SK-N-SH treated with all-trans-retinoic acid at 6 μM for 48 hours (cell line): ENCODE measurements around the gene SUPT3H.

Experiments used
- ESRRG ChIP-seq: fragments of 250-450 bp; sonication (Bioruptor Pico); IDR thresholded peaks from 2 replicates; pipeline ENCODE4 v1.6.1; 2021; ENCODE audit warnings: mild to moderate bottlenecking
- OSR1 ChIP-seq: fragments of 250-450 bp; sonication (Bioruptor Pico); IDR thresholded peaks from 2 replicates; pipeline ENCODE4 v1.8.0; 2022; ENCODE audit warnings: moderate library complexity, mild to moderate bottlenecking, inconsistent platforms
- PPARA ChIP-seq: fragments of 250-450 bp; sonication (Bioruptor Pico); IDR thresholded peaks from 2 replicates; pipeline ENCODE4 v1.5.0; 2020; ENCODE audit warnings: mild to moderate bottlenecking, borderline replicate concordance
- RARB ChIP-seq: fragments of 250-450 bp; sonication (Bioruptor Pico); IDR thresholded peaks from 2 replicates; pipeline ENCODE4 v1.8.0; 2021; ENCODE audit warnings: mild to moderate bottlenecking, moderate library complexity
- TCF4 ChIP-seq: fragments of 250-450 bp; sonication (Bioruptor Pico); IDR thresholded peaks from 2 replicates; pipeline ENCODE4 v1.8.0; 2021; ENCODE audit warnings: mild to moderate bottlenecking, moderate library complexity, borderline replicate concordance
- ZC3H10 ChIP-seq: fragments of 250-450 bp; sonication (Bioruptor Pico); IDR thresholded peaks from 2 replicates; pipeline ENCODE4 v1.5.1; 2021; ENCODE audit warnings: mild to moderate bottlenecking, moderate library complexity
- ZFP3 ChIP-seq: fragments of 250-450 bp; sonication (Bioruptor Pico); IDR thresholded peaks from 2 replicates; pipeline ENCODE4 v1.5.0; 2020; ENCODE audit warnings: mild to moderate bottlenecking, moderate library complexity
- ZFP30 ChIP-seq: fragments of 450-650 bp; formaldehyde crosslinking; IDR thresholded peaks from 2 replicates; pipeline ENCODE4 v1.5.0; 2022; ENCODE audit warnings: mild to moderate bottlenecking, moderate library complexity
- ZNF70 ChIP-seq: fragments of 450-650 bp; formaldehyde crosslinking; IDR thresholded peaks from 2 replicates; pipeline ENCODE4 v1.5.0; 2020; ENCODE audit warnings: mild to moderate bottlenecking, moderate library complexity
- ZNF8 ChIP-seq: fragments of 450-650 bp; formaldehyde crosslinking; IDR thresholded peaks from 2 replicates; pipeline ENCODE4 v1.5.0; 2020; ENCODE audit warnings: mild to moderate bottlenecking, moderate library complexity
- TF ChIP-seq, protein P1 (sequence below): fragments of 250-450 bp; sonication (Bioruptor Pico); IDR thresholded peaks from 2 replicates; pipeline ENCODE4 v1.8.0; 2020; ENCODE audit warnings: mild to moderate bottlenecking, moderate library complexity, borderline replicate concordance
- TF ChIP-seq, protein P2 (sequence below): fragments of 250-450 bp; sonication (Bioruptor Pico); IDR thresholded peaks from 2 replicates; pipeline ENCODE4 v1.5.1; 2020; ENCODE audit warnings: low read depth, mild to moderate bottlenecking, moderate library complexity
- TF ChIP-seq, protein P3 (sequence below): fragments of 250-450 bp; sonication (Bioruptor Pico); IDR thresholded peaks from 2 replicates; pipeline ENCODE4 v1.5.1; 2021; ENCODE audit warnings: mild to moderate bottlenecking, moderate library complexity

DNA sequence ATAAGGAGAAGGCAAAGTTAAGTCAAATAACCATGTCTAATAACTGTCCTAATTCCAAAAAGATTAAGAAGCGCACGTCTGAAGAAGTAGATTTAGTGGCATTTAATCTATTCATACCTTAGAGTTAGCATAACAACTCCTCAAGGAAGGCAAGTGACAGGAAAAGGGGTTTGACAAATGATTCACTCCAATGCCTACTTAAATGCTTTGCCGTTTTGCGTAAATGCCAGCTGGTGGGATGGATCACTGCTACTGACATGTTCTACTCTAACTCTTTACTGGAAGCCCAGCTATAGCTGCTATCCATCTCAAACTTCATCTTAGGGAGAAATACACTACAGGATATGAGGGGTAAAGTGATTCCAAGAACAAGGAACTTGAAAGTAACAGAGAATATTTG is 396.9 kb downstream of the SUPT3H start:
- TF ChIP-seq TCF4 (CRISPR knock-in tag) (no peak), ESRRG (no peak), RARB (CRISPR knock-in tag) (no peak), PPARA (CRISPR knock-in tag) (no peak), ZFP3 (CRISPR knock-in tag) (no peak), ZC3H10 (CRISPR knock-in tag) (no peak), ZNF70 (CRISPR knock-in tag) (no peak), ZNF8 (CRISPR knock-in tag) (no peak), ZFP30 (no peak), OSR1 (CRISPR knock-in tag) (no peak)
- TF ChIP-seq, protein P1, sequence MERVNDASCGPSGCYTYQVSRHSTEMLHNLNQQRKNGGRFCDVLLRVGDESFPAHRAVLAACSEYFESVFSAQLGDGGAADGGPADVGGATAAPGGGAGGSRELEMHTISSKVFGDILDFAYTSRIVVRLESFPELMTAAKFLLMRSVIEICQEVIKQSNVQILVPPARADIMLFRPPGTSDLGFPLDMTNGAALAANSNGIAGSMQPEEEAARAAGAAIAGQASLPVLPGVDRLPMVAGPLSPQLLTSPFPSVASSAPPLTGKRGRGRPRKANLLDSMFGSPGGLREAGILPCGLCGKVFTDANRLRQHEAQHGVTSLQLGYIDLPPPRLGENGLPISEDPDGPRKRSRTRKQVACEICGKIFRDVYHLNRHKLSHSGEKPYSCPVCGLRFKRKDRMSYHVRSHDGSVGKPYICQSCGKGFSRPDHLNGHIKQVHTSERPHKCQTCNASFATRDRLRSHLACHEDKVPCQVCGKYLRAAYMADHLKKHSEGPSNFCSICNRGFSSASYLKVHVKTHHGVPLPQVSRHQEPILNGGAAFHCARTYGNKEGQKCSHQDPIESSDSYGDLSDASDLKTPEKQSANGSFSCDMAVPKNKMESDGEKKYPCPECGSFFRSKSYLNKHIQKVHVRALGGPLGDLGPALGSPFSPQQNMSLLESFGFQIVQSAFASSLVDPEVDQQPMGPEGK: no peak
- TF ChIP-seq, protein P2, sequence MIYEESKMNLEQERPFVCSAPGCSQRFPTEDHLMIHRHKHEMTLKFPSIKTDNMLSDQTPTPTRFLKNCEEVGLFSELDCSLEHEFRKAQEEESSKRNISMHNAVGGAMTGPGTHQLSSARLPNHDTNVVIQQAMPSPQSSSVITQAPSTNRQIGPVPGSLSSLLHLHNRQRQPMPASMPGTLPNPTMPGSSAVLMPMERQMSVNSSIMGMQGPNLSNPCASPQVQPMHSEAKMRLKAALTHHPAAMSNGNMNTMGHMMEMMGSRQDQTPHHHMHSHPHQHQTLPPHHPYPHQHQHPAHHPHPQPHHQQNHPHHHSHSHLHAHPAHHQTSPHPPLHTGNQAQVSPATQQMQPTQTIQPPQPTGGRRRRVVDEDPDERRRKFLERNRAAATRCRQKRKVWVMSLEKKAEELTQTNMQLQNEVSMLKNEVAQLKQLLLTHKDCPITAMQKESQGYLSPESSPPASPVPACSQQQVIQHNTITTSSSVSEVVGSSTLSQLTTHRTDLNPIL (CRISPR knock-in tag): no peak
- TF ChIP-seq, protein P3, sequence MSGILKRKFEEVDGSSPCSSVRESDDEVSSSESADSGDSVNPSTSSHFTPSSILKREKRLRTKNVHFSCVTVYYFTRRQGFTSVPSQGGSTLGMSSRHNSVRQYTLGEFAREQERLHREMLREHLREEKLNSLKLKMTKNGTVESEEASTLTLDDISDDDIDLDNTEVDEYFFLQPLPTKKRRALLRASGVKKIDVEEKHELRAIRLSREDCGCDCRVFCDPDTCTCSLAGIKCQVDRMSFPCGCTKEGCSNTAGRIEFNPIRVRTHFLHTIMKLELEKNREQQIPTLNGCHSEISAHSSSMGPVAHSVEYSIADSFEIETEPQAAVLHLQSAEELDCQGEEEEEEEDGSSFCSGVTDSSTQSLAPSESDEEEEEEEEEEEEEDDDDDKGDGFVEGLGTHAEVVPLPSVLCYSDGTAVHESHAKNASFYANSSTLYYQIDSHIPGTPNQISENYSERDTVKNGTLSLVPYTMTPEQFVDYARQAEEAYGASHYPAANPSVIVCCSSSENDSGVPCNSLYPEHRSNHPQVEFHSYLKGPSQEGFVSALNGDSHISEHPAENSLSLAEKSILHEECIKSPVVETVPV: no peak
